Prostate gland (tissue), 2 donors: ENCODE measurements around the gene IFNA14.
"Not testable (repeated sequence)": the region's sequence is repeated elsewhere in the genome, so short reads cannot be mapped to it uniquely, and the experiment has no call there.

Source experiments
- CTCF ChIP-seq, 4 experiments: fragments of 200-600 bp in 2 of 4; fragments of 450-650 bp in 2 of 4; sonication (generic) in 2 of 4; IDR thresholded peaks; 1 replicate in 3 of 4; 2 replicates in 1 of 4; pipeline ENCODE4 v1.5.1; 2016 to 2019; ENCODE audit warnings: antibody characterized with exemption in 4 of 4, mild to moderate bottlenecking in 2 of 4, moderate library complexity in 2 of 4
- POLR2A ChIP-seq: fragments of 450-650 bp; IDR thresholded peaks from one replicate; pipeline ENCODE4 v1.6.1; 2016; ENCODE audit warnings: antibody characterized with exemption, mild to moderate bottlenecking

GRCh38 chr9:21217211-21217610, 22.6 kb downstream of the IFNA14 start, which contains the start of gene IFNA16:
- not testable (repeated sequence) for TF ChIP-seq CTCF (IDR thresholded peaks at IDR 0.05); POLR2A
